Nephron (organoid): Measurements from ENCODE around the gene CUL9.

ENCODE experiments used
- H3K27ac Mint-ChIP-seq, 3 experiments: 2 replicates each; pipeline ENCODE4 v1.8.0; 2020; ENCODE audit warnings: mixed read lengths in 3 of 3, mild to moderate bottlenecking in 2 of 3, moderate library complexity in 1 of 3
- H3K27me3 Mint-ChIP-seq: 2 replicates; pipeline ENCODE4 v1.8.0; 2021; ENCODE audit warnings: low read depth, mild to moderate bottlenecking, moderate library complexity, mixed read lengths
- H3K36me3 Mint-ChIP-seq: 2 replicates; pipeline ENCODE4 v1.8.0; 2020; ENCODE audit warnings: low read depth, mixed read lengths
- H3K4me1 Mint-ChIP-seq: 2 replicates; pipeline ENCODE4 v1.8.0; 2020; ENCODE audit warnings: mixed read lengths
- H3K4me3 Mint-ChIP-seq, 3 experiments: 2 replicates each; pipeline ENCODE4 v1.8.0; 2020; ENCODE audit warnings: mild to moderate bottlenecking in 3 of 3, mixed read lengths in 3 of 3, moderate library complexity in 2 of 3
- H3K9me3 Mint-ChIP-seq: 2 replicates; pipeline ENCODE4 v1.8.0; 2020; ENCODE audit warnings: mixed read lengths
- CTCF ChIP-seq, 3 experiments: fragments of 200-600 bp; sonication (generic); IDR thresholded peaks; one replicate each; pipeline ENCODE4 v1.5.0; 2021; ENCODE audit warnings: antibody characterized with exemption in 3 of 3; ENCODE audit not compliant: unreplicated experiment in 3 of 3

Gene CUL9

GRCh38 chr6:43258180-43258579, 76.2 kb downstream of the CUL9 start:
- peaks cover 10% of the 10 kb centered on the region for H3K4me1 Mint-ChIP-seq
- no peaks in the 10 kb centered on the region for H3K9me3 Mint-ChIP-seq
- H3K36me3 Mint-ChIP-seq = no peaks in the 10 kb centered on the region
- H3K27me3 Mint-ChIP-seq = peaks cover 14% of the 10 kb centered on the region
- no peak overlapping the region for H3K27ac Mint-ChIP-seq
- H3K4me3 Mint-ChIP-seq = no peak overlapping the region
- TF ChIP-seq CTCF (IDR thresholded peaks at IDR 0.05; ENCODE audit: unreplicated experiment in 3 of 3) = no peak

- no peak for TF ChIP-seq CTCF (IDR thresholded peaks at IDR 0.05; ENCODE audit: unreplicated experiment in 3 of 3)
- Mint-ChIP-seq H3K9me3 (no peaks in the 10 kb centered on the region), H3K36me3 (no peaks in the 10 kb centered on the region), H3K4me3 (peak overlapping the region in 1 of 3 experiments; percentile 33), H3K27me3 (peaks cover 13% of the 10 kb centered on the region), H3K4me1 (peaks cover 10% of the 10 kb centered on the region), H3K27ac (no peak overlapping the region)
These were observed 77.1 kb downstream of the CUL9 start for GRCh38 chr6:43258807-43259686.

GRCh38 chr6:43260791-43261190, 78.8 kb downstream of the CUL9 start:
- H3K4me3 Mint-ChIP-seq = no peak overlapping the region
- peaks cover 10% of the 10 kb centered on the region for H3K4me1 Mint-ChIP-seq
- H3K27me3 Mint-ChIP-seq = peaks cover 12% of the 10 kb centered on the region
- H3K9me3 Mint-ChIP-seq = no peaks in the 10 kb centered on the region
- peak overlapping the region in 1 of 3 experiments; percentile 65 for H3K27ac Mint-ChIP-seq
- TF ChIP-seq CTCF (IDR thresholded peaks at IDR 0.05; ENCODE audit: unreplicated experiment in 3 of 3) = no peak
- no peaks in the 10 kb centered on the region for H3K36me3 Mint-ChIP-seq

- peaks cover 10% of the 10 kb centered on the region for H3K4me1 Mint-ChIP-seq
- no peaks in the 10 kb centered on the region for H3K36me3 Mint-ChIP-seq
- peaks cover 16% of the 10 kb centered on the region for H3K27me3 Mint-ChIP-seq
- H3K9me3 Mint-ChIP-seq = no peaks in the 10 kb centered on the region
- no peak for TF ChIP-seq CTCF (IDR thresholded peaks at IDR 0.05; ENCODE audit: unreplicated experiment in 3 of 3)
- peak overlapping the region in 1 of 3 experiments; percentile 65 for H3K27ac Mint-ChIP-seq
- no peak overlapping the region for H3K4me3 Mint-ChIP-seq
These were observed 79.2 kb downstream of the CUL9 start for GRCh38 chr6:43261198-43261597.

GRCh38 chr6:43262000-43262779, 80.2 kb downstream of the CUL9 start:
- peaks cover 15% of the 10 kb centered on the region for H3K4me1 Mint-ChIP-seq
- H3K9me3 Mint-ChIP-seq = no peaks in the 10 kb centered on the region
- H3K36me3 Mint-ChIP-seq = no peaks in the 10 kb centered on the region
- TF ChIP-seq CTCF (IDR thresholded peaks at IDR 0.05; ENCODE audit: unreplicated experiment in 3 of 3) = no peak
- peak overlapping the region in 1 of 3 experiments; percentile 60 for H3K27ac Mint-ChIP-seq
- H3K27me3 Mint-ChIP-seq = peaks cover 16% of the 10 kb centered on the region
- H3K4me3 Mint-ChIP-seq = no peak overlapping the region
